Measurements from ENCODE around the gene GATA5.

DNA sequence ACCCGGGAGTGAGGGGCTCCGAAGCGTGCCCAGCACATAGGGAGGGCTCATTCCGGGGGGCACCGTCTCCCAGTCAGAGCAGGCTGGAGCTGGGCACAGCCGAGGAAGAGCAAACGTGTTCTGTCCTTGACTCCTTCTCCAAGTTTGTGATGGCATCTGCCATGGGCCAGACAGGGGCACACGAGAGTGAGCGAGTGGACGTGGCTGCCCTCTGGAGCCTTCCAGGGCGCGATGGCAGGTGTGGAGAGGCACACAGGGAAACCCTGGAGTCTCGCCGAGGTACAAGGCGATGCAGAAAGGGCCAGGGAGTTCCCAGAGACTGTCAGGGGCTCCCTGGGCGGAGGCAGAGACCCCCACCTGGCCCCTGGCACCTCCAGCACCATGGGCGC, 9.9 kb upstream of the GATA5 start:
- no peak for TF ChIP-seq CTCF (IDR thresholded peaks at IDR 0.05; ENCODE audit: insufficient read depth, low read depth, low read length)
- TF ChIP-seq EZH2 (IDR thresholded peaks at IDR 0.05; ENCODE audit: insufficient read depth, low read length), result no peak
